GM18511 (cell line): ENCODE data around the gene DENND1A.

Experiments used
- ATAC-seq: cut with Tn5 transposase; IDR thresholded peaks from one replicate; pipeline ENCODE4 v1.9.1; 2021; ENCODE audit warnings: mild to moderate bottlenecking, moderate library complexity; ENCODE audit not compliant: unreplicated experiment

DENND1A gene

GRCh38 chr9:123775289-123776284, 154.3 kb downstream of the DENND1A start:
- no peak for ATAC-seq

DNA sequence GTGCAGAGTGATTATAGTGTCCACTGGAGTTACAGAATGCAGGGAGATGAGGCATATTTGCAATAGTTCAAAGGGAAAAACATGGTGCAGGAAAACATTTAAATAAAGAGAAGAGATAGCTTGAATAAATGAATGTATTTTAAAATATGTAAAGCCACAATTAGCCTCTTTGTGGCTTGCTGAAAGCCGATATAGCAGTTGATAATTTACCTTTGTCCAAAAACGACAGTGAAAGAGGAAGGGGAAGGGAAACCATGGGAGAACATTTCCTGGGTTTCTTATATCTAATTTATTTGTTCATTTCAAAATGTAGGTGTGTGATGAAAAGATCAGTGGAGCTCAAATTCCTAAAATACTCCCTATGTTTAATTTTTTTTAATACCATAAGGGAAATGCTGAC, 156.1 kb downstream of the DENND1A start:
- ATAC-seq = no peak

DNA sequence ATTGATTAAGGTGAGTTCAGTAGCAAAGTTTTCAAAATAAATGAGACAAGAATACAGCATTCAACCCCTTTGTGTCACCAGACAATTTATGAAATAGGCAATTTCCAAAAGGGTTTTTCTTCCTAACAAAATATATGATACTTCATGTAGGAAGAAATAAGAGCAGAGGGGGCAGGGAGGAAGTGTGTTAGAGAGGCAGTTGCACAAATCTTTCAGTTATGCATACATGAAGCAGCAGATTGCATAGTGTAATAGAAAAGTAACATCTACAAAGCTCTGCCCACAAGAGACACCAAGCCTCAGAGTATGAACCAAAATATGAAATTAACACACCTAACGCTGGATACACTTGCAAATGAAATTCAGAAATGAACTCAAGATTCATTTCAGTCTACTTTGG, 157.0 kb downstream of the DENND1A start:
- ATAC-seq = no peak

- no peak for ATAC-seq
Observed at GRCh38 chr9:123772374-123772773, 157.6 kb downstream of the DENND1A start.

DNA sequence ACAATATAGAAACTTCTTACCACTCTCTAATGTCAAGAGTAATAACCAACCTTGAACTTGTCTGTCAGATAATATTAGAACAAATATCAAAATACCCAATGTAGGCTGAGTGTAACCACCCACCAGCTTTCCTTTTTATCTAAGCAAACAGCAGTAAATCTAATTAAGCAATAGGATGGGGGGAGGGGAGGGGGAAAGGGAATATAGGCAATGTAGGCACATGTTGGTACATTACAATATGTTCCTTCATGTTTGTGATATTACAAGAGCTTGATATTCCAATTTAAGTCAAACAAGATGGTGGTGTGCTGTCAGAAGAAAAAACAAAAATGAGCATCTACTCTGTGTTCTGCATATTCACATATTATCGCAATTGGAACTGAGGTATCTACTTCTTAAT, 158.2 kb downstream of the DENND1A start:
- no peak for ATAC-seq

DNA sequence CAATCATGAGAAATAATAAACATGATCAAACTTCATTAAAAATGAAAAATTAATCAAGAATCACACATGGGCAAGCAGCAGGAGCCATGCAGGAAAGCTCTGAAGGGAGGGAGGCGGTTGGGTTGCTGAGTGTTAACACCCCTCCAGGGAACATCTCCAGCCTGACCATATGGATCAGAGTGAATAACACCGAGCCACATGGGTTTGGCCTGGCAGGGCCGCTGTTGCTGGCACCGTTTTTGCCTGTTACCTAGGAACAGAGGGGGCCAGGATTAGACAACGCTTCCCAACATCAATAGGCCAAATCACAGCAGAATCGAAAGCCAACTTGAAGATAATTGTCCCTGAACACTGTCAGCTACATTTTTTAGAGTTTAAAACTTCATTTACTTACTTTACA, 160.2 kb downstream of the DENND1A start:
- no peak for ATAC-seq

GRCh38 chr9:123763910-123764588, 165.9 kb downstream of the DENND1A start:
- no peak for ATAC-seq

GRCh38 chr9:123761905-123762605, 167.9 kb downstream of the DENND1A start:
- no peak for ATAC-seq

DNA sequence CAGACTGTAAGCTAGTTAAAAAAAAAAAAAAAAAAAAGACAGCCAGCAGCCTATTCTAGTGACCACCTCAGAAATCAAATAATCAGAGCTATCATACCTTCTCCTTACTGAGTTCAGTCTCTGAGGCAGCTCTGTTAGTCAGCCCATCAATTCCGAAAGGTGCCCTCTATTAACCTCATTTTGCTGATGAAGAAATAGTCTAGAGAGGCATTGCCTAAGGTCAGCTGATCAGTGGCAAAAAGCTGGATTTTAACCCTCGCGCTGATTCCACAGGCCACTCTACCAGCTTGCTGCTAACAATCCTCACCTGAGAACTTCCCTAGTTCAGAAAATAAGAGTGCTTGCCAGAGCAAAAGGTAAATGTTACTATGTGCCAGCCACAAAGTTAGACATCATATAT, 172.0 kb downstream of the DENND1A start:
- ATAC-seq = no peak

- no peak for ATAC-seq
Observed at GRCh38 chr9:123757547-123757946, 172.4 kb downstream of the DENND1A start.

GRCh38 chr9:123756484-123757106, 173.3 kb downstream of the DENND1A start:
- no peak for ATAC-seq

DNA sequence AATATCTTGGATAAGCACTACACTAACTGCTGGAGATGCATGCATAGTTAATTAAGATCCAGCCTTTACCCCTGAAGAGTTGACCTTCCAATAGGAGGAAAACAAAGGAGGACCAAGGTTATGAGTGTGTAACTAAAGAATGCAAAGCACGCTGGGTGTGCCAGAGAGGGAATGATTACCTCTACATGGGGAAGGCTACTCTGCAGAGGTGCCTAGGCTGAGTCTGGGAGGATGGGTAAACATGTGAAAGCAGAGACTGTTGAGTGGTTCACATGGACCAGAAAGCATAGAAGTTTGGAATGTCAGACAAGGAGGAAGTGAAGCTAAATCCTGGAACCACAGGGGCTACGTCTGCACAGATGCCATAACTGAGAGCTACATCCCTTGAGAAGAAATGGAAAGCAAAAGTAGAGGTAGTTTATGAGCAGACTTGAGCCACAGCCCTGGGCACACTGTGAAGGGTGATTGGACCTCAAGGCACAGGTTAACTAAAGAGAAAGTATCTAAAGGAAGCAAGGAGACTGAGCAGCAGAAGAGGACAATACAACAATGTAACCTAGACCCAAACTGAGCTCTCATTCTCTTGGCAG, 176.2 kb downstream of the DENND1A start:
- no peak for ATAC-seq

- ATAC-seq = no peak
Observed at GRCh38 chr9:123753016-123753415, 176.9 kb downstream of the DENND1A start.

DNA sequence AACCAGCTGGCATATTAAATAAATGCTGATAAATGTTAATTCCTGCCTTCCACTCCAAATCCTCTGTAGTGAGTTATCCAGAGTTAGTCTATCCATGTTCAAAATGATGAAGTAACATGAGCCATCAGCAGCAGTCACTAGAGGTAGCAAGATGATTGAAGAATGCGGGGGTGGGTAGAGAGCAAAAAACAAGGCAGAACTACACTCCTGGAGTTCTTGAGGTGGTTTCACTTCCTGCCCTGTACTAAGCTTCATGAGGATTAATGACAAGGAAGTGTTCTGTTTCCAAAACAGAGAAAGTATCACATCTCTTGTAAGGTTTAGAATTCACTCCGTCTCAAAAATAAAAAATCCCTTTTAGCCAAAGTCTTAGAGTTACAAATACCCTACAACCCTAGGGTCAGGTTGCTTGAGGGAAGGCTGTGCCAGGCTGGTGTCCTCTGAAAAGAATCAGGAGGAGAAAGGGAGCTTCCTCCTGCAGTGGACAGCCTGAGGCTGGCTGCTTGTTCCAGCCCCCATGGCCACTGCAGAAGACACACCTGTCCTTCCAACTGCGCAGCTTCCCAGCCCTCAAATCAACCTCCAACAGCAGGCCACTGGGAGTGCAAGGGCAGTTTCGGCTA, 180.2 kb downstream of the DENND1A start:
- ATAC-seq = no peak

DNA sequence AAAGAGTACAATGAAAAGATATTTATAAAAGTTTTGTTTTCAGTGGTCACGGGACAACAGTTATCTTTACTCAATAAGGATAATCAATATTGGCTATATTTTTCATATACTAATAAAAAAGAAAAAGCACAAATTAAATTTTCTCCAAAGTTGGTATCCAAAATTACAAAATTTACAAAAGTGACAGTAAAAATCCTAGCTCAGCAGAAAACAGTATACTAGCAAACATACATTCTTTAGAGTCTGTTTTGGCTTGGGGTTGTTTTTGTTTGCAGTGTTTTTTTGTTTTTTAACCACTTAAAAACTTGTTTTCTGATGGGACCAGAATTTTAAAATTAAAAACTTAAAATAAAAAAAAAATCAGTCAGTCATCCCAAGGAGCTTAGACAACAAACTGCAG, 183.2 kb downstream of the DENND1A start:
- no peak for ATAC-seq

DNA sequence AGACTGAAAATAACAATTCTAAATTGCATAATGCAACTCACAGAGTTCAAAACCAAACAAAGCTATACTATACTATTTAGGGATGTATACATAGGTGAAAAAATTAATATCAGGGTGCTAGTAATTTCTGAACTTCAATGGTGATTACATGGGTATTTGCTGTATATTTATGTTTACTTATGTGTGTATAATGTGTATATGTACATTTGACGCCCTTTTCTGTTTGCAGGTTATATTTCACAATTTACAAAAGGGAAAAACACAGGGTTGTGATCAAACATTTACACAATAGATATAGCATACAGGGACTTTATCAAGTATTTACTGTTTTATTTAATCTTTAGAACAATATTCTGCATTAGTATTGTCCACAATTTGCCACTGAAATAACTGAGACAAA, 184.0 kb downstream of the DENND1A start:
- no peak for ATAC-seq

- no peak for ATAC-seq
Observed at GRCh38 chr9:123745451-123745850, 184.5 kb downstream of the DENND1A start.

DNA sequence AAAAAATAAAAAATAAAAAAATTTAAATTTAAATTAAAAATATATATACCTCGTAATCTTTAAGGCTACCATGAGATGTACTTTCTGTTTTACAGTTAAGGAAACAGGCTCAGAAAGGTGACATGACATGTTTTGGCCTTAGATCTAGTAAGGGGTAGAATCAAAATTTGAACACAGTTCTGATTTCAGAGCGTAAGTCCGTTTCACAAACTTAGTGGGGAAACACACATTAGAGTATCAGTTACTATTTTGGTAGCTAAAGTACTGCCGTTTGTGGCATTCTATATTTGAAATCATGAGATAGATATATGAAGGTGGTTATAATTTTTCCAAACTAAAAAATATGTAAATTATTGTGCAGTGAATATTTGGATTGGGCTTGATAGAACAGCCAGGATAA, 186.2 kb downstream of the DENND1A start:
- no peak for ATAC-seq

- ATAC-seq = no peak
Observed at GRCh38 chr9:123742009-123742767, 187.7 kb downstream of the DENND1A start.
